ENCODE results near the gene TAF4B. TPM values are rescaled to one million over a fixed set of nuclear protein-coding genes. Genes with fewer than 3 reads are reported as not detected.
"Not testable (repeated sequence)": the region's sequence is repeated elsewhere in the genome, so short reads cannot be mapped to it uniquely, and the experiment has no call there.

The TAF4B gene
- total and polyA plus RNA-seq, 10 of the 15 experiments (the other 5 are each of a cell fraction or from before 2014, with no cell fraction given) = 2.3 to 15.0 (median 12.2) TPM

DNA sequence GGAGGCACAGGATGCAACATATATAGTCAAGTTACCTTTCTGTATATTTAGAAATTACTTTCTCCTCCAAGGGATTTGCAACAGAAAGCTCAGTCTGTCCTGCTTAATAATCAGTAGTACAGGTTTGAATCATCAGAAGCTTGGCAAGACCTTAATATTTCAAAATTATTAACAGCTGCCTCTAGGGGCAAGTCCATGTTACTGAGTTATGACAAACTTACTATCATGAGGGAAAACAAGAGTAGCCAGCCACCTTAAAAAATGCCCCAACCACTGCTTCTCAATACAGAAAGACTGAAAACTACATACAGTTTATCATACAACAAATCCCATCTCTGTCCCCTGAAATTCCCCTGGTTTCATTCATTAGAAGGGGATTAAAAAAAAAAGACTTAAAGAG lies 28.6 kb downstream of the TAF4B start:
- POLR2A ChIA-PET; H4K20me1 ChIP-seq (ENCODE audit: control insufficient read depth, insufficient read depth); H3K4me3 ChIP-seq; H3K36me3 ChIP-seq (ENCODE audit: control insufficient read depth in 2 of 2, insufficient read depth in 2 of 2, low read length in 1 of 2); H2AFZ ChIP-seq (ENCODE audit: control insufficient read depth, low read depth, low read length); H3K9me3 ChIP-seq (replicated peaks; ENCODE audit: control insufficient read depth, insufficient read depth, low read length); H3K9ac ChIP-seq (ENCODE audit: control insufficient read depth, insufficient read depth, low read length); in situ Hi-C loops (cut with MboI); H3K4me2 ChIP-seq (ENCODE audit: control insufficient read depth, insufficient read depth); H3K27ac ChIP-seq (ENCODE audit: control insufficient read depth, insufficient read depth); H3K4me1 ChIP-seq (ENCODE audit: control insufficient read depth, insufficient read depth, low read length); BruUV-seq (replicated peaks); H3K27me3 ChIP-seq (replicated peaks in 1 of 2; ENCODE audit: control insufficient read depth in 2 of 2, insufficient read depth in 2 of 2, low read length in 1 of 2): not testable (repeated sequence)
- peak; percentile 61 for FAIRE-seq
- SMC1A ChIA-PET (ENCODE audit: uncharacterized antibody, unreplicated experiment) = interaction anchor here (0.7 to 1.6 kb wide), 5 partner anchors 16 to 152 kb away, joined by 3 to 6 read pairs (median 3); no protein-coding TSS in a partner anchor
- ATAC-seq = peak; percentile 84
- peak; percentile 41; the same call in 1 of the 2 replicates for TF ChIP-seq IRF4 (IDR thresholded peaks at IDR 0.05; ENCODE audit: low read depth, low read length)
- 0 out of 2 replicates have a peak, but pooled peaks have one; percentile 9 for TF ChIP-seq RUNX3 (IDR thresholded peaks at IDR 0.05; ENCODE audit: low read length)
- peak in 1 of 2 experiments; percentile 32; a peak in 1 of 4 replicates for TF ChIP-seq IKZF2 (IDR thresholded peaks at IDR 0.05)
- 0 out of 2 replicates have a peak, but pooled peaks have one; percentile 23 for TF ChIP-seq MTA2 (IDR thresholded peaks at IDR 0.05; ENCODE audit: low read depth)
- TF ChIP-seq JUNB (IDR thresholded peaks at IDR 0.05) = peak; percentile 86
- 0 out of 2 replicates have a peak, but pooled peaks have one; percentile 20 for TF ChIP-seq BCL11A (IDR thresholded peaks at IDR 0.05; ENCODE audit: low read depth, low read length)
- TF ChIP-seq ZNF217 (IDR thresholded peaks at IDR 0.05) = peak; percentile 33; the same call in 1 of the 2 replicates
- TF ChIP-seq ZNF24 (IDR thresholded peaks at IDR 0.05) = 0 out of 2 replicates have a peak, but pooled peaks have one; percentile 7
- TF ChIP-seq, protein P1, sequence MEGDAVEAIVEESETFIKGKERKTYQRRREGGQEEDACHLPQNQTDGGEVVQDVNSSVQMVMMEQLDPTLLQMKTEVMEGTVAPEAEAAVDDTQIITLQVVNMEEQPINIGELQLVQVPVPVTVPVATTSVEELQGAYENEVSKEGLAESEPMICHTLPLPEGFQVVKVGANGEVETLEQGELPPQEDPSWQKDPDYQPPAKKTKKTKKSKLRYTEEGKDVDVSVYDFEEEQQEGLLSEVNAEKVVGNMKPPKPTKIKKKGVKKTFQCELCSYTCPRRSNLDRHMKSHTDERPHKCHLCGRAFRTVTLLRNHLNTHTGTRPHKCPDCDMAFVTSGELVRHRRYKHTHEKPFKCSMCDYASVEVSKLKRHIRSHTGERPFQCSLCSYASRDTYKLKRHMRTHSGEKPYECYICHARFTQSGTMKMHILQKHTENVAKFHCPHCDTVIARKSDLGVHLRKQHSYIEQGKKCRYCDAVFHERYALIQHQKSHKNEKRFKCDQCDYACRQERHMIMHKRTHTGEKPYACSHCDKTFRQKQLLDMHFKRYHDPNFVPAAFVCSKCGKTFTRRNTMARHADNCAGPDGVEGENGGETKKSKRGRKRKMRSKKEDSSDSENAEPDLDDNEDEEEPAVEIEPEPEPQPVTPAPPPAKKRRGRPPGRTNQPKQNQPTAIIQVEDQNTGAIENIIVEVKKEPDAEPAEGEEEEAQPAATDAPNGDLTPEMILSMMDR (IDR thresholded peaks at IDR 0.05 in 2 of 3, conservative IDR thresholded peaks at IDR 0.05 in 1 of 3; ENCODE audit: control insufficient read depth in 2 of 3, extremely low read depth in 1 of 3, insufficient read depth in 1 of 3, low read depth in 3 of 3, low read length in 3 of 3) = peak in 2 of 3 experiments; percentile 2 to 13; a peak in 1 of 6 replicates
- TF ChIP-seq NFIC (IDR thresholded peaks at IDR 0.05; ENCODE audit: low read depth, low read length) = peak; percentile 45; the same call in 1 of the 2 replicates
- H3K79me2 ChIP-seq (ENCODE audit: control insufficient read depth, insufficient read depth, low read length) = peaks cover 16% of the 10 kb centered on the region
- intact Hi-C loops (cut with micrococcal nuclease; ENCODE audit: unreplicated experiment) = loop anchor here (2.0 kb wide), 1 partner anchor 26 kb away; no protein-coding TSS in a partner anchor
- RAD21 ChIA-PET (ENCODE audit: unreplicated experiment) = interaction anchor here (0.6 to 1.4 kb wide), 5 partner anchors 37 to 258 kb away, joined by 3 to 4 read pairs (median 3); no protein-coding TSS in a partner anchor
- CTCF ChIA-PET = interaction anchor here (1.2 to 1.3 kb wide), 2 partner anchors 80 to 81 kb away, joined by 3 to 4 read pairs; no protein-coding TSS in a partner anchor
- DNase-seq (ENCODE audit: low read depth, low spot score) = peak; percentile 34

Measured in GM12878 (cell line).